K562 (cell line): ENCODE measurements around the gene PRRC2C. TPM values are rescaled to one million over a fixed set of nuclear protein-coding genes. Genes with fewer than 3 reads are reported as not detected.
"Not testable (repeated sequence)": the region's sequence is repeated elsewhere in the genome, so short reads cannot be mapped to it uniquely, and the experiment has no call there.

Source experiments
- ATAC-seq: fragments of 200-7000 bp; cut with Tn5 transposase; 3 replicates; pipeline ENCODE4 v1.9.1; 2020; ENCODE audit warnings: moderate library complexity
- BruUV-seq: library from RNA; stranded (reverse); fragments of 400-500 nt; replicated peaks from 2 replicates; lab custom pipeline; 2021; lab: Mats Ljungman, UMichigan
- CTCF ChIA-PET: fragments of 300-600 bp; formaldehyde crosslinking; extraction: SDS; loops from one replicate; lab custom pipeline; 2021; ENCODE audit warnings: low intra/inter-chr PET ratio; lab: Yijun Ruan, JAX
- POLR2A ChIA-PET: fragments of 300-600, 350-650 bp; sonication (Branson Sonifier 250); formaldehyde crosslinking; extraction: SDS; loops from one replicate; lab custom pipeline; 2021; ENCODE audit warnings: antibody characterized with exemption, inconsistent platforms; lab: Yijun Ruan, JAX
- DNase-seq, 4 experiments: peaks; one replicate each; pipeline versions ENCODE4 v3.0.0 to v3.0.0-alpha.2; 2011 to 2018; ENCODE audit warnings: low spot score in 3 of 4, mixed read lengths in 3 of 4; ENCODE audit errors: extremely low read depth in 1 of 4
- FAIRE-seq: peaks from 2 replicates; lab custom pipeline; 2011; peaks lifted over from hg19 to GRCh38; lab: Jason Lieb, UNC
- H2AFZ ChIP-seq: 2 replicates; pipeline ENCODE4 v1.6.0; 2011; ENCODE audit warnings: low read depth, low read length, control low read depth, inconsistent platforms
- H3K27ac ChIP-seq: fragments of 200-600 bp; 3 replicates; pipeline ENCODE4 v1.8.0; 2011; ENCODE audit warnings: low read depth, mild to moderate bottlenecking, control low read depth, inconsistent platforms, low read length, moderate library complexity, mixed read lengths; ENCODE audit errors: extremely low read depth
- H3K27me3 ChIP-seq, 2 experiments: fragments of 300-600 bp in 1 of 2; 2 replicates in 1 of 2; 3 replicates in 1 of 2; pipeline versions ENCODE4 v1.6.0 to v1.8.0; 2011; ENCODE audit warnings: inconsistent platforms in 2 of 2, low read length in 2 of 2, mild to moderate bottlenecking in 1 of 2, mixed read lengths in 1 of 2, moderate library complexity in 1 of 2; ENCODE audit not compliant: control insufficient read depth in 2 of 2, insufficient read depth in 2 of 2
- H3K36me3 ChIP-seq: fragments of 300-600 bp; 3 replicates; pipeline ENCODE4 v1.8.0; 2011; ENCODE audit warnings: mild to moderate bottlenecking, low read length, inconsistent platforms; ENCODE audit not compliant: control insufficient read depth, insufficient read depth
- H3K4me1 ChIP-seq, 2 experiments: fragments of 200-600 bp in 1 of 2; replicated peaks in 1 of 2; 2 replicates in 1 of 2; 3 replicates in 1 of 2; pipeline versions ENCODE4 v1.5.1 to v1.8.0; 2011; ENCODE audit warnings: inconsistent platforms in 2 of 2, low read length in 2 of 2, mild to moderate bottlenecking in 1 of 2, mixed read lengths in 1 of 2, moderate library complexity in 1 of 2; ENCODE audit not compliant: control insufficient read depth in 2 of 2, insufficient read depth in 2 of 2
- H3K4me2 ChIP-seq: 2 replicates; pipeline ENCODE4 v1.6.1; 2011; ENCODE audit warnings: low read length, control low read depth, inconsistent platforms, mixed read lengths; ENCODE audit not compliant: insufficient read depth
- H3K4me3 ChIP-seq: fragments of 200-600 bp; sonication (generic), shearing (Covaris generic); 2 replicates; pipeline ENCODE4 v1.5.1; 2016; ENCODE audit warnings: control low read depth, inconsistent platforms
- H3K79me2 ChIP-seq: fragments of 200-600 bp; 3 replicates; pipeline ENCODE4 v1.8.0; 2011; ENCODE audit warnings: low read length, inconsistent platforms; ENCODE audit not compliant: control insufficient read depth, insufficient read depth
- H3K9ac ChIP-seq, 2 experiments: 2 replicates each; pipeline versions ENCODE4 v1.6.0 to v1.6.1; 2011; ENCODE audit warnings: low read depth in 2 of 2, low read length in 2 of 2, control low read depth in 1 of 2, inconsistent platforms in 1 of 2, mild to moderate bottlenecking in 1 of 2, mixed read lengths in 1 of 2; ENCODE audit not compliant: insufficient read depth in 1 of 2
- H3K9me1 ChIP-seq: one replicate; pipeline ENCODE4 v1.6.0; 2011; ENCODE audit warnings: inconsistent platforms, mild to moderate bottlenecking, low read length, moderate library complexity; ENCODE audit not compliant: control insufficient read depth, insufficient read depth
- H3K9me3 ChIP-seq: replicated peaks from 2 replicates; pipeline ENCODE4 v1.5.1; 2011; ENCODE audit warnings: low read depth, low read length, inconsistent platforms; ENCODE audit not compliant: control insufficient read depth, insufficient read depth
- H4K20me1 ChIP-seq: replicated peaks from 2 replicates; pipeline ENCODE4 v1.6.1; 2011; ENCODE audit warnings: low read length, inconsistent platforms, mixed read lengths; ENCODE audit not compliant: control insufficient read depth, insufficient read depth
- KDM1A ChIP-seq, 2 experiments: fragments of 450-650 bp; IDR thresholded peaks; 2 replicates each; pipeline ENCODE4 v1.6.1; 2016; ENCODE audit warnings: mild to moderate bottlenecking in 2 of 2
- NFIC ChIP-seq: fragments of 450-650 bp; IDR thresholded peaks from 2 replicates; pipeline ENCODE4 v1.6.1; 2017; ENCODE audit warnings: mild to moderate bottlenecking, inconsistent platforms
- ZNF146 ChIP-seq: IDR thresholded peaks from one replicate; pipeline ENCODE4 v1.6.1; 2018; ENCODE audit warnings: missing compliant biosample characterization; ENCODE audit not compliant: unreplicated experiment
- WGBS: fragments of 100-300 bp; shearing (Covaris generic); methylation state at CpG from one replicate; pipeline ENCODE4 v1.1.6; 2016; ENCODE audit warnings: low coverage, mixed read lengths; ENCODE audit not compliant: insufficient coverage; ENCODE audit errors: missing lambda C conversion rate; 5-methylcytosine and 5-hydroxymethylcytosine counted together
- in situ Hi-C: fragments of 300-500 bp; cut with MboI; formaldehyde crosslinking; loops from 4 replicates; pipeline ENCODE4 v1.15.0; 2018; ENCODE audit warnings: inconsistent platforms, mixed read lengths
- intact Hi-C: fragments of 100-400 bp; cut with micrococcal nuclease; formaldehyde crosslinking; loops from 2 replicates; pipeline ENCODE4 v1.14.2; 2022
- polyA plus RNA-seq, 8 experiments: library from polyadenylated mRNA; depleted of rRNA in 4 of 8; stranded (reverse) in 5 of 8; unstranded in 3 of 8; fragments of >200 nt; fragmentation: Nextera tagmentation in 2 of 8; fragmentation: Illumina TruSeq in 1 of 8; extraction: Ambion mirVana in 2 of 8; extraction: Trizol in 1 of 8; gene quantifications; 2 replicates each; pipeline versions ENCODE4 v1.2.1 to v1.2.3, GENCODE V29; 2011 to 2014; ENCODE audit warnings: inconsistent platforms in 1 of 8, missing spikeins in 1 of 8
- total RNA-seq, 7 experiments: library from RNA; depleted of rRNA in 6 of 7; stranded (reverse); fragments of >200 nt in 6 of 7; fragmentation: Illumina TruSeq in 2 of 7; extraction: Trizol in 2 of 7; gene quantifications; 2 replicates each; pipeline versions ENCODE4 v1.2.1 to v1.2.3, GENCODE V29; 2011 to 2021; ENCODE audit warnings: low replicate concordance in 1 of 7

Gene PRRC2C
- total and polyA plus RNA-seq, 9 of the 15 experiments (the other 6 are each of a cell fraction or from before 2014, with no cell fraction given): 61.9 to 237 (median 105) TPM

DNA sequence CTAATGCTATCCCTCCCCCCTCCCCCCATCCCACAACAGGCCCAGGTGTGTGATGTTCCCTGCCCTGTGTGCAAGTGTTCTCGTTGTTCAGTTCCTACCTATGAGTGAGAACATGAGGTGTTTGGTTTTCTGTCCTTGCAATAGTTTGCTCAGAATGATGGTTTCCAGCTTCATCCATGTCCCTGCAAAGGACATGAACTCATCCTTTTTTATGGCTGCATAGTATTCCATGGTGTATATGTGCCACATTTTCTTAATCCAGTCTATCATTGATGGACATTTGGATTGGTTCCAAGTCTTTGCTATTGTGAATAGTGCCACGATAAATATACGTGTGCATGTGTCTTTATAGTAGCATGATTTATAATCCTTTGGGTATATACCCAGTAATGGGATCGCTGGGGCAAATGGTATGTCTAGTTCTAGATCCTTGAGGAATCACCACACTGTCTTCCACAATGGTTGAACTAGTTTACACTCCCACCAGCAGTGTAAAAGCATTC is 65.3 kb downstream of the PRRC2C start:
- H3K9me1 ChIP-seq, H3K9me3 ChIP-seq, ATAC-seq, H2AFZ ChIP-seq, H3K9ac ChIP-seq, POLR2A ChIA-PET: not testable (repeated sequence)
- WGBS: 97% methylated on average over 4 of the region's 4 CpGs
- 0 out of 4 replicates have a peak, but pooled peaks of 1 of the 2 experiments have one; percentile 16 for TF ChIP-seq KDM1A (IDR thresholded peaks at IDR 0.05)
- TF ChIP-seq ZNF146 (CRISPR knock-in tag): peak; percentile 81
- TF ChIP-seq NFIC: peak; percentile 25; the same call in 1 of the 2 replicates
- TF ChIP-seq, all 486 proteins: peak for 3; not testable (repeated sequence) for 483
- H3K79me2 ChIP-seq, H3K4me2 ChIP-seq, intact Hi-C loops, H3K27me3 ChIP-seq, in situ Hi-C loops, H3K4me1 ChIP-seq, CTCF ChIA-PET, H3K27ac ChIP-seq, H3K4me3 ChIP-seq, H4K20me1 ChIP-seq, DNase-seq, FAIRE-seq, BruUV-seq: not testable (repeated sequence)
- H3K36me3 ChIP-seq: peaks cover 78% of the 10 kb centered on the region

- H3K9me3 ChIP-seq, BruUV-seq, H2AFZ ChIP-seq, FAIRE-seq, POLR2A ChIA-PET, H3K4me3 ChIP-seq, H4K20me1 ChIP-seq, H3K4me1 ChIP-seq, ATAC-seq, H3K4me2 ChIP-seq, H3K9me1 ChIP-seq, H3K79me2 ChIP-seq, DNase-seq, H3K27me3 ChIP-seq, CTCF ChIA-PET, H3K9ac ChIP-seq, intact Hi-C loops, in situ Hi-C loops, H3K27ac ChIP-seq: not testable (repeated sequence)
- peaks cover 78% of the 10 kb centered on the region for H3K36me3 ChIP-seq
- WGBS: 94% methylated on average over 1 of the region's 1 CpG
Observed at GRCh38 chr1:171553960-171554359, 68.6 kb downstream of the PRRC2C start.
